Measurements from ENCODE around the gene STK24.

Gene STK24

GRCh38 chr13:98486412-98486811, 90.5 kb downstream of the STK24 start:
- DNase-seq = no peak

- no peak for DNase-seq
Measured at GRCh38 chr13:98485561-98485960, 91.3 kb downstream of the STK24 start.

GRCh38 chr13:98484289-98485219, 92.4 kb downstream of the STK24 start:
- peak; percentile 99 for DNase-seq

- DNase-seq = no peak
Measured at GRCh38 chr13:98483601-98484288, 93.2 kb downstream of the STK24 start.

GRCh38 chr13:98482476-98483444, 94.1 kb downstream of the STK24 start:
- peak; percentile 93 for DNase-seq

GRCh38 chr13:98480915-98481877, 95.7 kb downstream of the STK24 start:
- no peak for DNase-seq

- no peak for DNase-seq
Measured at GRCh38 chr13:98479496-98480003, 97.4 kb downstream of the STK24 start.

- DNase-seq = no peak
Measured at GRCh38 chr13:98478189-98479129, 98.4 kb downstream of the STK24 start.

GRCh38 chr13:98476538-98476966, 100.4 kb downstream of the STK24 start:
- DNase-seq = peak; percentile 79

GRCh38 chr13:98476106-98476505, 100.8 kb downstream of the STK24 start:
- no peak for DNase-seq

GRCh38 chr13:98475522-98475921, 101.4 kb downstream of the STK24 start:
- no peak for DNase-seq

- DNase-seq = no peak
Measured at GRCh38 chr13:98474761-98475160, 102.1 kb downstream of the STK24 start.

- DNase-seq = no peak
Measured at GRCh38 chr13:98474292-98474691, 102.6 kb downstream of the STK24 start.

- DNase-seq = no peak
Measured at GRCh38 chr13:98473788-98474144, 103.1 kb downstream of the STK24 start.

GRCh38 chr13:98473135-98473787, 103.6 kb downstream of the STK24 start:
- no peak for DNase-seq

GRCh38 chr13:98471934-98472333, 105.0 kb downstream of the STK24 start:
- no peak for DNase-seq

- DNase-seq = no peak
Measured at GRCh38 chr13:98470920-98471319, 106.0 kb downstream of the STK24 start.

- DNase-seq = no peak
Measured at GRCh38 chr13:98468929-98469328, 108.0 kb downstream of the STK24 start.

GRCh38 chr13:98468361-98468760, 108.5 kb downstream of the STK24 start:
- DNase-seq = no peak

All from NCI-H226 (cell line).